ENCODE data around the gene SDCBP2.

DNA sequence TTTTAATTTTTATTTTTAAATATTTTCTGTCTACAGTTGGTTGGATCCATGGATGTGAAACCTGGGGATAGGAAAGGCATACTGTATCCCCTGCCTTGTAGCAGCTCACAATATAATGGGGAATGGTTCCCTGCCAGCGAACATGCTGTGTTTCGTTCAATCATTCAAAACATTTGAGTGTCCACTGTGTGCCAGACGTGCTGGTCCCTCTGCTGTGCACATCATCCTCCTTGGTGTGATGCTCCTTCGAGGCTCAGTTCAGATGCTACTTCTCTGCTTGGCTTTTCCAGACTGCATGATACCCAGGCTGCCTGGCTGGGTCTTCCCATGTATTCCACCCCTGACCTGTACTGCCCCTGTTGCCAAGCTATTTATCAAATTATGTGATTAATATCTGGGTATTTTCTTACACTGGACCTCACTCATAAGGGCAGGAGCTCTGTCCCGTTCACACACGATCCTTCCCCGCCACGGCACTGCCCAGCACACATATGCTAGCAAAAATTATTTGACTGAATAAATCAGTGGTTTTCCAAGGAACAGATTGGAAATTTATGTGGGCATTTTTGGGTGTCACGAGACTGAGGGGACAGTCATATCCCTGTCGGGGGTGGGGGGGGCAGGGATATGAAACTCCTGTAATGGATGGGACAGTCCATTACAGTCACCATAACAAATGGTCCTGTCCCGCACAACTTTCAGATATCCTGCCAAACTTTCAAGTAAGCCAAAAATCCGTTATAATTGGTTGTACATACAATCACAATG lies 4.9 kb downstream of the SDCBP2 start:
- TF ChIP-seq, protein P1, sequence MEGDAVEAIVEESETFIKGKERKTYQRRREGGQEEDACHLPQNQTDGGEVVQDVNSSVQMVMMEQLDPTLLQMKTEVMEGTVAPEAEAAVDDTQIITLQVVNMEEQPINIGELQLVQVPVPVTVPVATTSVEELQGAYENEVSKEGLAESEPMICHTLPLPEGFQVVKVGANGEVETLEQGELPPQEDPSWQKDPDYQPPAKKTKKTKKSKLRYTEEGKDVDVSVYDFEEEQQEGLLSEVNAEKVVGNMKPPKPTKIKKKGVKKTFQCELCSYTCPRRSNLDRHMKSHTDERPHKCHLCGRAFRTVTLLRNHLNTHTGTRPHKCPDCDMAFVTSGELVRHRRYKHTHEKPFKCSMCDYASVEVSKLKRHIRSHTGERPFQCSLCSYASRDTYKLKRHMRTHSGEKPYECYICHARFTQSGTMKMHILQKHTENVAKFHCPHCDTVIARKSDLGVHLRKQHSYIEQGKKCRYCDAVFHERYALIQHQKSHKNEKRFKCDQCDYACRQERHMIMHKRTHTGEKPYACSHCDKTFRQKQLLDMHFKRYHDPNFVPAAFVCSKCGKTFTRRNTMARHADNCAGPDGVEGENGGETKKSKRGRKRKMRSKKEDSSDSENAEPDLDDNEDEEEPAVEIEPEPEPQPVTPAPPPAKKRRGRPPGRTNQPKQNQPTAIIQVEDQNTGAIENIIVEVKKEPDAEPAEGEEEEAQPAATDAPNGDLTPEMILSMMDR (IDR thresholded peaks at IDR 0.05) = no peak
- TF ChIP-seq POLR2A (IDR thresholded peaks at IDR 0.05) = no peak

Measured in heart left ventricle (tissue), 13 donors.